B cell (primary cell): ENCODE data around the gene TNIP1. TPM values are rescaled to one million over a fixed set of nuclear protein-coding genes. Genes with fewer than 3 reads are reported as not detected.

Experiments
- ATAC-seq: fragments of 200-7000 bp; cut with Tn5 transposase; one replicate; pipeline ENCODE4 v1.10.0; 2021; ENCODE audit warnings: low read depth, mild to moderate bottlenecking, moderate number of reproducible peaks, moderate library complexity
- CTCF ChIA-PET: fragments of 350-600 bp; sonication (Branson Sonifier 250); formaldehyde crosslinking; loops from one replicate; lab custom pipeline; 2021; ENCODE audit warnings: antibody characterized with exemption, inconsistent platforms; lab: Charles Lee
- POLR2A ChIA-PET: fragments of 350-600 bp; sonication (Branson Sonifier 250); formaldehyde crosslinking; loops from one replicate; lab custom pipeline; 2021; ENCODE audit warnings: antibody characterized with exemption; lab: Charles Lee
- DNase-seq: peaks from one replicate; pipeline ENCODE4 v3.0.0; 2013
- H2AFZ ChIP-seq: 2 replicates; pipeline ENCODE4 v1.6.1; 2012; ENCODE audit warnings: mild to moderate bottlenecking, low read depth, low read length; ENCODE audit not compliant: insufficient read depth, poor library complexity, severe bottlenecking
- H3K27ac ChIP-seq, 2 donors: 1 replicate in 1 of 2; 2 replicates in 1 of 2; pipeline ENCODE4 v1.5.1; 2012 to 2013; ENCODE audit warnings: low read length in 2 of 2, mild to moderate bottlenecking in 2 of 2, moderate library complexity in 1 of 2
- H3K27me3 ChIP-seq, 4 experiments: fragments of 200-600 bp in 1 of 4; sonication (generic) in 1 of 4; replicated peaks in 1 of 4; 1 replicate in 2 of 4; 2 replicates in 2 of 4; pipeline versions ENCODE4 v1.6.1 to v1.7.0; 2013 to 2016; ENCODE audit warnings: low read length in 3 of 4, mild to moderate bottlenecking in 2 of 4, mixed read lengths in 1 of 4, moderate library complexity in 1 of 4; ENCODE audit not compliant: insufficient read depth in 4 of 4, control insufficient read depth in 3 of 4; ENCODE audit errors: control extremely low read depth in 1 of 4
- H3K36me3 ChIP-seq, 2 experiments: replicated peaks in 1 of 2; 1 replicate in 1 of 2; 2 replicates in 1 of 2; pipeline versions ENCODE4 v1.6.1 to v1.7.1; 2013; ENCODE audit warnings: low read length in 1 of 2; ENCODE audit not compliant: insufficient read depth in 2 of 2, control insufficient read depth in 1 of 2; ENCODE audit errors: control extremely low read depth in 1 of 2, extremely low read depth in 1 of 2
- H3K4me1 ChIP-seq, 2 donors: fragments of 200-600 bp in 1 of 2; sonication (generic) in 1 of 2; 1 replicate in 1 of 2; 2 replicates in 1 of 2; pipeline versions ENCODE4 v1.5.1 to v1.6.1; 2013 to 2017; ENCODE audit warnings: low read length in 2 of 2; ENCODE audit not compliant: control insufficient read depth in 2 of 2, insufficient read depth in 2 of 2
- H3K4me2 ChIP-seq: replicated peaks from 2 replicates; pipeline ENCODE3; 2012; ENCODE audit warnings: mild to moderate bottlenecking, low read depth, low read length; ENCODE audit not compliant: poor library complexity, severe bottlenecking
- H3K4me3 ChIP-seq, 5 experiments: fragments of 200-600 bp in 1 of 5; sonication (generic) in 1 of 5; 1 replicate in 3 of 5; 2 replicates in 2 of 5; pipeline versions ENCODE4 v1.5.1 to v1.7.0; 2011 to 2016; ENCODE audit warnings: low read length in 4 of 5, mild to moderate bottlenecking in 4 of 5, low read depth in 2 of 5, control low read depth in 1 of 5, moderate library complexity in 1 of 5; ENCODE audit not compliant: insufficient read depth in 1 of 5; ENCODE audit errors: control extremely low read depth in 1 of 5, extremely low read depth in 1 of 5
- H3K79me2 ChIP-seq: fragments of 200-600 bp; sonication (generic); one replicate; pipeline ENCODE4 v1.6.0; 2016; ENCODE audit warnings: low read length; ENCODE audit not compliant: control insufficient read depth, insufficient read depth
- H3K9ac ChIP-seq: fragments of 200-600 bp; sonication (generic); 2 replicates; pipeline ENCODE4 v1.6.1; 2017; ENCODE audit warnings: mild to moderate bottlenecking, low read length, moderate library complexity
- H3K9me3 ChIP-seq, 3 donors: one replicate each; pipeline versions ENCODE4 v1.6.1 to v1.7.1; 2013; ENCODE audit warnings: low read length in 2 of 3; ENCODE audit not compliant: control insufficient read depth in 2 of 3, insufficient read depth in 1 of 3; ENCODE audit errors: control extremely low read depth in 1 of 3
- H4K20me1 ChIP-seq: 2 replicates; pipeline ENCODE4 v1.6.0; 2012; ENCODE audit warnings: mild to moderate bottlenecking, low read length; ENCODE audit not compliant: insufficient read depth, control insufficient read depth, poor library complexity, severe bottlenecking
- H3K27ac Mint-ChIP-seq: one replicate; pipeline ENCODE4 v1.8.0; 2021; ENCODE audit warnings: mixed read lengths
- H3K27me3 Mint-ChIP-seq: one replicate; pipeline ENCODE4 v1.8.0; 2021; ENCODE audit warnings: mixed read lengths
- H3K4me1 Mint-ChIP-seq: one replicate; pipeline ENCODE4 v1.8.0; 2021; ENCODE audit warnings: mixed read lengths
- H3K4me3 Mint-ChIP-seq: one replicate; pipeline ENCODE4 v1.8.0; 2021; ENCODE audit warnings: mixed read lengths
- H3K9me3 Mint-ChIP-seq: one replicate; pipeline ENCODE4 v1.8.0; 2022; ENCODE audit warnings: mixed read lengths; ENCODE audit not compliant: insufficient read depth
- CTCF ChIP-seq: fragments of 200-600 bp; IDR thresholded peaks from one replicate; pipeline ENCODE4 v1.8.0; 2022; ENCODE audit warnings: antibody characterized with exemption, mild to moderate bottlenecking
- EZH2 ChIP-seq: IDR thresholded peaks from 2 replicates; pipeline ENCODE4 v1.6.1; 2012; ENCODE audit warnings: borderline replicate concordance, low read depth, mild to moderate bottlenecking, moderate library complexity, low read length; ENCODE audit not compliant: insufficient read depth, poor library complexity, severe bottlenecking
- WGBS: methylation state at CpG from one replicate; pipeline ENCODE4 v1.1.5; 2013; ENCODE audit warnings: missing lambda C conversion rate; ENCODE audit not compliant: insufficient coverage; 5-methylcytosine and 5-hydroxymethylcytosine counted together
- intact Hi-C: fragments of 100-400 bp; cut with micrococcal nuclease; formaldehyde crosslinking; loops from one replicate; pipeline ENCODE4 v1.10.0; 2022
- polyA plus RNA-seq: library from polyadenylated mRNA; depleted of rRNA; stranded (reverse); fragments of >200 nt; gene quantifications from 2 replicates; pipeline ENCODE4 v1.2.3, GENCODE V29; 2012
- total RNA-seq, 2 donors: library from RNA; stranded (reverse); fragments of 120-200 nt in 1 of 2; gene quantifications; 1 replicate in 1 of 2; 2 replicates in 1 of 2; pipeline versions ENCODE4 v1.2.3 to v1.2.4, GENCODE V29; 2013 to 2022

The TNIP1 gene
- total and polyA plus RNA-seq, 2 donors (not counting 1 experiment from before 2014, with no cell fraction given), result 108 to 294 TPM

- ChIA-PET POLR2A (no interaction called here), CTCF (no interaction called here)
- no peak for DNase-seq
- Histone ChIP-seq H3K9ac (no peak overlapping the region), H3K27me3 (peaks cover 0 to under 1% (median 0%) of the 10 kb centered on the region in 4 experiments), H3K4me3 (no peak overlapping the region), H3K27ac (no peak overlapping the region), H3K4me2 (no peak overlapping the region), H2AFZ (no peak overlapping the region), H3K79me2 (no peaks in the 10 kb centered on the region), H4K20me1 (no peaks in the 10 kb centered on the region), H3K9me3 (peaks cover 0 to 11% (median 6%) of the 10 kb centered on the region in 3 donors), H3K36me3 (no peaks in the 10 kb centered on the region), H3K4me1 (no peaks in the 10 kb centered on the region)
- no peak for TF ChIP-seq CTCF
- TF ChIP-seq EZH2, result no peak
- ATAC-seq, result no peak
- no peaks in the 10 kb centered on the region for H3K4me1 Mint-ChIP-seq
- no peak overlapping the region for H3K27ac Mint-ChIP-seq
- WGBS, result no CpG with 5 or more reads among the region's 1 CpG
- no peak overlapping the region for H3K4me3 Mint-ChIP-seq
- intact Hi-C loops, result no loop called here
- H3K9me3 Mint-ChIP-seq, result peaks cover 2% of the 10 kb centered on the region
- peaks cover 3% of the 10 kb centered on the region for H3K27me3 Mint-ChIP-seq
Measured at GRCh38 chr5:150993826-150994412, 86.9 kb downstream of the TNIP1 start.

GRCh38 chr5:150993422-150993821 is 87.4 kb downstream of the TNIP1 start:
- Histone ChIP-seq H3K27me3 (no peaks in the 10 kb centered on the region), H3K36me3 (no peaks in the 10 kb centered on the region), H3K79me2 (no peaks in the 10 kb centered on the region), H3K9me3 (peaks cover 0 to 11% (median 6%) of the 10 kb centered on the region in 3 donors), H3K9ac (no peak overlapping the region), H3K27ac (no peak overlapping the region), H3K4me1 (no peaks in the 10 kb centered on the region), H2AFZ (no peak overlapping the region), H3K4me2 (no peak overlapping the region), H3K4me3 (no peak overlapping the region), H4K20me1 (no peaks in the 10 kb centered on the region)
- ChIA-PET POLR2A (no interaction called here), CTCF (no interaction called here)
- no peaks in the 10 kb centered on the region for H3K4me1 Mint-ChIP-seq
- no peak overlapping the region for H3K4me3 Mint-ChIP-seq
- H3K9me3 Mint-ChIP-seq, result peaks cover 2% of the 10 kb centered on the region
- H3K27ac Mint-ChIP-seq, result no peak overlapping the region
- DNase-seq, result no peak
- TF ChIP-seq CTCF (no peak), EZH2 (no peak)
- 97% methylated on average over 2 of the region's 2 CpGs for WGBS
- no peaks in the 10 kb centered on the region for H3K27me3 Mint-ChIP-seq
- ATAC-seq, result no peak
- intact Hi-C loops, result no loop called here
